ENCODE data around the gene ZNF546.

The ZNF546 gene

DNA sequence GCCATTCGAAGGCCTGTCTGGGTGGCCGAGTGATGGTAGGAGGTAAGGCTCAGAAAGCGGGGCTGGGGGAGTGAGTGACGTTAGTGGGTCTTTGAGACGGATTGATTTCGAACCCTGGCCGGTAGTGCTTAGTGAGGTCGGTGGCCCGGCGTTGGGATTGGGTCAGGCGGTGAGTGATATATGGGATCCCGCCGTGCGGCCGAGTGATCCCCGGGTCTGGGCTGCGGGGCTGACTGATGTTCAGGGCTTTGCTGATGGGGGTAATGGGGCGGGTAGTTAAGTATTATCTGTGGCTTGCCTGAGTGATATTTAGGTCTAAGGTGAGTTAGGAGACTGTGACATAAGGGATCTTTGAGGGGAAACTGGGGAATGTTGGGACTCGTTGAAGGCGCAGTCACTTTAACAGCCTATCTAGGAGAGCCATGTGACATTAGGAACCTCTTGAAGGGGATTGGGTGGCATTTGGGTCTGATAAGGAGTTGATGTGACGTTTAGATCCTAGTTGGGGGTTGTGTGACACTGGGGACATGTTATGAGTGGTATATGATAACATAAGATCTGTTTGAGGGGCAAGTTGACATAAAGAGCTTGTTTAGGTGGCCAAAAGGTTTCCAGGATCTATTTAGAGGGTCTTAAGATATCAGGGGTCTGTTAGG lies 25.4 kb upstream of the ZNF546 start:
- no peak for TF ChIP-seq FOXP2 (optimal IDR thresholded peaks at IDR 0.05; ENCODE audit: borderline replicate concordance, extremely low read depth, extremely low read length, insufficient read depth)
- TF ChIP-seq SIN3A (IDR thresholded peaks at IDR 0.05; ENCODE audit: borderline replicate concordance, insufficient read depth, low read length), result 0 out of 2 replicates have a peak, but pooled peaks have one; percentile 2

DNA sequence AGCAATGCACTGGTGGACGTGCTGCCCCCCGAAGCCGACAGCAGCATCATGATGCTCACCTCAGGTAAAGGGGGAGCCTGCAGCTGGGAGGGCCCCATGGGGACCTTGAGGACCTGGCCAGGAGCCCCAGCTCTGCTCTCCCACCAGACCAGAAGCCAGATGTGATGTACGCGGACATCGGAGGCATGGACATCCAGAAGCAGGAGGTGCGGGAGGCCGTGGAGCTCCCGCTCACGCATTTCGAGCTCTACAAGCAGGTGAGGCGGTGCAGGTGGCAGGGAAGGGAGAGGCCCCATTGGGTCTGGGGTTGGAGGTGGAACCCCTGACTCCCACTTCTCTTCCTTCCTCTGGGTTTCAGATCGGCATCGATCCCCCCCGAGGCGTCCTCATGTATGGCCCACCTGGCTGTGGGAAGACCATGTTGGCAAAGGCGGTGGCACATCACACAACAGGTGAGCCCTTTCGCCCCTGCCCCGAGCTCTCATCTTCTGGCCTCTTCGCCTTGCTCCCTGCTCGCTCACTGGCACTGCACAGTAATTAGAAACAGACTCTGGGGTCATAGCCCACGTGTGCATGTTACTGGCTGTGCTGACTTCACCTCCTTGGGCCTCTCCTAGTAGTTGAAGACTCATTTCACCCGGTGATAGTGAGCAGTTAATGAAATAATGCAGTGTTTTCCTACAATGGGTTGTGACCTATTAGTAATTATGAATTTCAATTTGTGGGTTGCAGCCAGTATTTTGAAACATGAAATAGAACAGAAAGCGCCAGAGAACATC lies 22.3 kb upstream of the ZNF546 start:
- TF ChIP-seq FOXP2 (optimal IDR thresholded peaks at IDR 0.05; ENCODE audit: borderline replicate concordance, extremely low read depth, extremely low read length, insufficient read depth) (no peak), POLR2AphosphoS5 (IDR thresholded peaks at IDR 0.05; ENCODE audit: low read depth, low read length) (no peak), TAF1 (IDR thresholded peaks at IDR 0.05; ENCODE audit: borderline replicate concordance, insufficient read depth, low read length) (no peak), SIN3A (IDR thresholded peaks at IDR 0.05; ENCODE audit: borderline replicate concordance, insufficient read depth, low read length) (no peak), REST (IDR thresholded peaks at IDR 0.05; ENCODE audit: insufficient read depth in 1 of 2, low read depth in 2 of 2, low read length in 2 of 2) (no peak)

DNA sequence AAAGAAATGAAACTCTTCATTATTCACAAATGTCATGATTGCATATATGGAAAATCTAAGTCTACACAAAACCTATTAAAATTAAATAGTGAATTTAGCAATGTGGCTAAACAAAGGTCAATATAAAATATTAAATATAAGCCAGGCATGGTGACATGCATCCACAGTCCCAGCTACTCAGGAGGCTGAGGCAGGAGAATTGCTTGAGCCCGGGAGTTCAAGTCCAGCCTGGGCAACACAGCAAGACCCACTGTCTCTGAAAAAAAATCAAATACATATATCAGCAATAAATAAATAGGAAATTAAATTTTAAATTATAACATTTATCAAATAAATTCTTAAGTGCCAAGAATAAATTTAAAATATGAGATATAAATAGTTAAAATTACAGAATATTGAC lies 14.0 kb upstream of the ZNF546 start:
- TF ChIP-seq POLR2AphosphoS5 (IDR thresholded peaks at IDR 0.05; ENCODE audit: low read depth, low read length) (no peak), FOXP2 (optimal IDR thresholded peaks at IDR 0.05; ENCODE audit: borderline replicate concordance, extremely low read depth, extremely low read length, insufficient read depth) (no peak), SIN3A (IDR thresholded peaks at IDR 0.05; ENCODE audit: borderline replicate concordance, insufficient read depth, low read length) (no peak)

GRCh38 chr19:39983695-39984300 lies 13.1 kb upstream of the ZNF546 start:
- TF ChIP-seq SIN3A (IDR thresholded peaks at IDR 0.05; ENCODE audit: borderline replicate concordance, insufficient read depth, low read length) (no peak), POLR2AphosphoS5 (IDR thresholded peaks at IDR 0.05; ENCODE audit: low read depth, low read length) (no peak), TAF1 (IDR thresholded peaks at IDR 0.05; ENCODE audit: borderline replicate concordance, insufficient read depth, low read length) (no peak), FOXP2 (optimal IDR thresholded peaks at IDR 0.05; ENCODE audit: borderline replicate concordance, extremely low read depth, extremely low read length, insufficient read depth) (no peak), REST (IDR thresholded peaks at IDR 0.05; ENCODE audit: insufficient read depth in 1 of 2, low read depth in 2 of 2, low read length in 2 of 2) (no peak)

DNA sequence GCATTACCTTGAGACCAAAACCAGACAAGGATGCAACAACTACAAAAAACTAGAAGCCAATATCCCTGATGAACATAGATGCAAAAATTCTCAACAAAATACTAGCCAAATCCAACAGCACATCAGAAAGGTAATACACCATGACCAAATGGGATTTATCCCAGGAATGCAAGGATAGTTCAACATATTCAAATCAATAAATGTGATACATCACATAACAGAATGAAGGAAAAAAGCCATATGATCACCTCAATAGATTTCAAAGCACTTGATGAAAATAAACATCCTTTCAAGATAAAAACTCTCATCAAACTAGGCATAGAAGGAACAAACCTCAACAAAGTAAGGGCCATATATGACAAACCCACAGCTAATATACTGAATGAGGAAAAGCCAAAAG lies 10.2 kb upstream of the ZNF546 start:
- no peak for TF ChIP-seq FOXP2 (optimal IDR thresholded peaks at IDR 0.05; ENCODE audit: borderline replicate concordance, extremely low read depth, extremely low read length, insufficient read depth)
- TF ChIP-seq SIN3A (IDR thresholded peaks at IDR 0.05; ENCODE audit: borderline replicate concordance, insufficient read depth, low read length), result no peak
- no peak for TF ChIP-seq REST (IDR thresholded peaks at IDR 0.05; ENCODE audit: insufficient read depth in 1 of 2, low read depth in 2 of 2, low read length in 2 of 2)
- TF ChIP-seq TAF1 (IDR thresholded peaks at IDR 0.05; ENCODE audit: borderline replicate concordance, insufficient read depth, low read length), result no peak
- TF ChIP-seq POLR2AphosphoS5 (IDR thresholded peaks at IDR 0.05; ENCODE audit: low read depth, low read length), result no peak

Data from PFSK-1 (cell line).